NB4 (cell line): ENCODE data around the gene ZNF471.

ENCODE experiments used
- DNase-seq: peaks from one replicate; pipeline ENCODE4 v3.0.0; 2010; ENCODE audit warnings: low read depth
- H3K4me3 ChIP-seq: one replicate; pipeline ENCODE4 v1.5.1; 2011; ENCODE audit warnings: mild to moderate bottlenecking, low read depth, low read length, moderate library complexity
- CTCF ChIP-seq: IDR thresholded peaks from one replicate; pipeline ENCODE4 v1.5.1; 2012; ENCODE audit warnings: low read depth, low read length
- MAX ChIP-seq: IDR thresholded peaks from 2 replicates; pipeline ENCODE4 v1.6.1; 2011; ENCODE audit warnings: low read depth, low read length
- MYC ChIP-seq: IDR thresholded peaks from 2 replicates; pipeline ENCODE4 v1.6.1; 2011; ENCODE audit warnings: low read depth, low read length
- POLR2A ChIP-seq: IDR thresholded peaks from 2 replicates; pipeline ENCODE4 v1.6.1; 2011; ENCODE audit warnings: mild to moderate bottlenecking; ENCODE audit not compliant: insufficient read length; ENCODE audit errors: extremely low read depth

ZNF471 gene

GRCh38 chr19:56562766-56563165 lies 55.1 kb downstream of the ZNF471 start:
- H3K4me3 ChIP-seq, result no peak overlapping the region
- DNase-seq, result no peak
- TF ChIP-seq CTCF (no peak), MAX (no peak), MYC (no peak)

- peak overlapping the region; percentile 59 for H3K4me3 ChIP-seq
- TF ChIP-seq MAX (no peak), POLR2A (no peak), CTCF (no peak), MYC (no peak)
- peak; percentile 20 for DNase-seq
Observed at GRCh38 chr19:56566904-56567273, 59.2 kb downstream of the ZNF471 start.

GRCh38 chr19:56567274-56568120 lies 59.8 kb downstream of the ZNF471 start, which contains the start of gene ZNF470:
ZNF470 (plus strand) TSS chr19:56567468; CDS start chr19:56570312, 2,844 bp downstream.
- no peak for TF ChIP-seq CTCF
- TF ChIP-seq POLR2A, result no peak
- no peak for TF ChIP-seq MYC
- no peak for TF ChIP-seq MAX
- peak within 1 kb of the TSS; percentile 62 for H3K4me3 ChIP-seq
- DNase-seq, result peak; percentile 88

- no peak for DNase-seq
- TF ChIP-seq MAX (no peak), MYC (no peak), CTCF (no peak), POLR2A (no peak)
- no peak overlapping the region for H3K4me3 ChIP-seq
Observed at GRCh38 chr19:56572589-56572988, 64.9 kb downstream of the ZNF471 start.

- DNase-seq, result no peak
- H3K4me3 ChIP-seq, result no peak overlapping the region
- no peak for TF ChIP-seq MAX
- TF ChIP-seq MYC, result no peak
- TF ChIP-seq POLR2A, result no peak
- no peak for TF ChIP-seq CTCF
Observed at GRCh38 chr19:56573914-56574313, 66.3 kb downstream of the ZNF471 start.
